Trophoblast cell (in vitro differentiated cells and primary cell): ENCODE results near the gene ASB2.
A peak's percentile ranks its signal among the peaks of the same experiment; 100 is the strongest.

Experiments
- DNase-seq, 2 donors: peaks; one replicate each; pipeline ENCODE4 v3.0.0-alpha.2; 2016
- H2AFZ ChIP-seq: 2 replicates; pipeline ENCODE4 v1.6.1; 2013; ENCODE audit warnings: low read length, moderate library complexity, mild to moderate bottlenecking; ENCODE audit not compliant: insufficient read depth, poor library complexity
- H2AK5ac ChIP-seq: 2 replicates; pipeline ENCODE4 v1.6.1; 2013; ENCODE audit warnings: mild to moderate bottlenecking, low read length
- H2BK120ac ChIP-seq: 2 replicates; pipeline ENCODE4 v1.6.1; 2013; ENCODE audit warnings: low read length, mild to moderate bottlenecking, moderate library complexity; ENCODE audit not compliant: insufficient read depth, poor library complexity
- H2BK12ac ChIP-seq: 2 replicates; pipeline ENCODE4 v1.6.1; 2013; ENCODE audit warnings: mild to moderate bottlenecking, low read length, moderate library complexity
- H2BK5ac ChIP-seq: 2 replicates; pipeline ENCODE4 v1.6.1; 2013; ENCODE audit warnings: low read length, low read depth, moderate library complexity, mild to moderate bottlenecking; ENCODE audit not compliant: poor library complexity
- H3K14ac ChIP-seq: 2 replicates; pipeline ENCODE4 v1.6.1; 2013; ENCODE audit warnings: mild to moderate bottlenecking, low read length
- H3K18ac ChIP-seq: 2 replicates; pipeline ENCODE4 v1.6.1; 2013; ENCODE audit warnings: mild to moderate bottlenecking, low read length
- H3K23ac ChIP-seq: 2 replicates; pipeline ENCODE4 v1.6.1; 2013; ENCODE audit warnings: low read length
- H3K27ac ChIP-seq: 2 replicates; pipeline ENCODE4 v1.5.1; 2013; ENCODE audit warnings: low read depth, mild to moderate bottlenecking, inconsistent platforms, low read length, moderate library complexity
- H3K27me3 ChIP-seq: 2 replicates; pipeline ENCODE4 v1.6.1; 2013; ENCODE audit warnings: inconsistent platforms, mild to moderate bottlenecking, low read length, moderate library complexity; ENCODE audit not compliant: insufficient read depth
- H3K36me3 ChIP-seq, 2 experiments: 1 replicate in 1 of 2; 2 replicates in 1 of 2; pipeline ENCODE4 v1.6.1; 2013; ENCODE audit warnings: low read length in 2 of 2, mild to moderate bottlenecking in 2 of 2, moderate library complexity in 1 of 2; ENCODE audit not compliant: insufficient read depth in 2 of 2, control insufficient read depth in 1 of 2
- H3K4ac ChIP-seq: 2 replicates; pipeline ENCODE4 v1.6.1; 2013; ENCODE audit warnings: low read depth, mild to moderate bottlenecking, low read length, moderate library complexity
- H3K4me1 ChIP-seq, 2 experiments: 1 replicate in 1 of 2; 2 replicates in 1 of 2; pipeline ENCODE4 v1.6.1; 2013; ENCODE audit warnings: low read length in 2 of 2, mild to moderate bottlenecking in 2 of 2, moderate library complexity in 1 of 2; ENCODE audit not compliant: insufficient read depth in 2 of 2, control insufficient read depth in 1 of 2
- H3K4me2 ChIP-seq: 2 replicates; pipeline ENCODE4 v1.6.1; 2013; ENCODE audit warnings: inconsistent platforms, mild to moderate bottlenecking, low read length, moderate library complexity
- H3K4me3 ChIP-seq: 2 replicates; pipeline ENCODE4 v1.5.1; 2013; ENCODE audit warnings: mild to moderate bottlenecking, low read depth, low read length, inconsistent platforms
- H3K79me1 ChIP-seq: one replicate; pipeline ENCODE4 v1.6.1; 2013; ENCODE audit warnings: low read length
- H3K79me2 ChIP-seq: 2 replicates; pipeline ENCODE4 v1.6.1; 2013; ENCODE audit warnings: low read length, mild to moderate bottlenecking; ENCODE audit not compliant: control insufficient read depth, insufficient read depth, poor library complexity
- H3K9ac ChIP-seq: 2 replicates; pipeline ENCODE4 v1.6.1; 2013; ENCODE audit warnings: mild to moderate bottlenecking, low read length
- H3K9me3 ChIP-seq: 2 replicates; pipeline ENCODE4 v1.6.1; 2013; ENCODE audit warnings: low read depth, mild to moderate bottlenecking, control low read depth, inconsistent platforms, low read length; ENCODE audit not compliant: insufficient read depth
- H4K12ac ChIP-seq: 2 replicates; pipeline ENCODE4 v1.6.1; 2013; ENCODE audit warnings: low read depth, mild to moderate bottlenecking, low read length, moderate library complexity
- H4K8ac ChIP-seq: 2 replicates; pipeline ENCODE4 v1.6.1; 2013; ENCODE audit warnings: low read depth, mild to moderate bottlenecking, low read length, moderate library complexity
- H4K91ac ChIP-seq: one replicate; pipeline ENCODE4 v1.6.1; 2013; ENCODE audit warnings: low read depth, mild to moderate bottlenecking, low read length, moderate library complexity
- WGBS: extraction: QIAGEN DNeasy Blood & Tissue Kit; methylation state at CpG from one replicate; pipeline ENCODE4 v1.1.7; 2013; ENCODE audit warnings: missing lambda C conversion rate; ENCODE audit not compliant: insufficient read length, insufficient coverage; ENCODE audit errors: extremely low coverage; 5-methylcytosine and 5-hydroxymethylcytosine counted together

Gene ASB2

GRCh38 chr14:93967637-93968250 is 8.6 kb downstream of the ASB2 start:
- Histone ChIP-seq H3K4me1 (peaks cover 0 to 3% of the 10 kb centered on the region in 2 experiments), H3K23ac (no peak overlapping the region), H2AK5ac (no peak overlapping the region), H3K4me2 (no peak overlapping the region), H3K36me3 (no peaks in the 10 kb centered on the region), H3K4me3 (no peak overlapping the region), H3K18ac (no peak overlapping the region), H4K12ac (no peak overlapping the region), H3K27me3 (no peaks in the 10 kb centered on the region), H4K91ac (no peak overlapping the region), H4K8ac (no peak overlapping the region), H3K9ac (no peak overlapping the region), H3K79me2 (no peaks in the 10 kb centered on the region), H2BK12ac (no peak overlapping the region), H2BK5ac (no peak overlapping the region), H2AFZ (no peak overlapping the region), H3K14ac (no peak overlapping the region), H3K4ac (no peak overlapping the region), H3K27ac (no peak overlapping the region), H2BK120ac (no peak overlapping the region), H3K79me1 (no peaks in the 10 kb centered on the region), H3K9me3 (no peaks in the 10 kb centered on the region)
- no peak for DNase-seq
- WGBS = no CpG with 5 or more reads among the region's 10 CpGs

GRCh38 chr14:93965946-93966474 is 10.4 kb downstream of the ASB2 start:
- no peak overlapping the region for H2BK120ac ChIP-seq

GRCh38 chr14:93965287-93965821 is 11.0 kb downstream of the ASB2 start:
- Histone ChIP-seq H3K9ac (no peak overlapping the region), H4K12ac (no peak overlapping the region), H3K4ac (no peak overlapping the region), H4K8ac (no peak overlapping the region), H3K4me1 (peaks cover 0 to 4% of the 10 kb centered on the region in 2 experiments), H3K18ac (no peak overlapping the region), H3K14ac (no peak overlapping the region), H3K27me3 (no peaks in the 10 kb centered on the region), H3K79me1 (no peaks in the 10 kb centered on the region), H3K4me3 (no peak overlapping the region), H3K4me2 (no peak overlapping the region), H3K9me3 (no peaks in the 10 kb centered on the region), H3K79me2 (no peaks in the 10 kb centered on the region), H2BK5ac (no peak overlapping the region), H2BK120ac (no peak overlapping the region), H3K27ac (no peak overlapping the region), H3K36me3 (no peaks in the 10 kb centered on the region), H4K91ac (no peak overlapping the region), H2BK12ac (no peak overlapping the region), H2AFZ (no peak overlapping the region), H3K23ac (no peak overlapping the region), H2AK5ac (no peak overlapping the region)
- DNase-seq = peak; percentile 79 to 88
- no CpG with 5 or more reads among the region's 3 CpGs for WGBS

More at GRCh38 chr14:93965946-93966474, 10.4 kb downstream of the ASB2 start:
- H3K4me1 ChIP-seq = peaks cover 0 to 3% of the 10 kb centered on the region in 2 experiments
- no peak overlapping the region for H4K8ac ChIP-seq
- H3K4me2 ChIP-seq = no peak overlapping the region
- no peaks in the 10 kb centered on the region for H3K27me3 ChIP-seq
- no peak overlapping the region for H2BK12ac ChIP-seq
- no peak overlapping the region for H3K23ac ChIP-seq
- H2AFZ ChIP-seq = no peak overlapping the region
- no peak overlapping the region for H2AK5ac ChIP-seq
- no peak overlapping the region for H3K14ac ChIP-seq
- no peak overlapping the region for H3K9ac ChIP-seq
- H2BK5ac ChIP-seq = no peak overlapping the region
- H3K27ac ChIP-seq = no peak overlapping the region
- no peak for DNase-seq
- no peaks in the 10 kb centered on the region for H3K36me3 ChIP-seq
- H4K12ac ChIP-seq = no peak overlapping the region
- H3K4me3 ChIP-seq = no peak overlapping the region
- no peak overlapping the region for H4K91ac ChIP-seq
- H3K18ac ChIP-seq = no peak overlapping the region
- WGBS = no CpG with 5 or more reads among the region's 3 CpGs
- H3K79me1 ChIP-seq = no peaks in the 10 kb centered on the region
- H3K9me3 ChIP-seq = no peaks in the 10 kb centered on the region
- H3K4ac ChIP-seq = no peak overlapping the region
- H3K79me2 ChIP-seq = no peaks in the 10 kb centered on the region

- Histone ChIP-seq H3K79me1 (peaks cover under 1% of the 10 kb centered on the region), H3K4me3 (no peak overlapping the region), H4K12ac (no peak overlapping the region), H3K4me2 (no peak overlapping the region), H2AK5ac (no peak overlapping the region), H3K18ac (no peak overlapping the region), H3K79me2 (no peaks in the 10 kb centered on the region), H3K14ac (no peak overlapping the region), H2BK5ac (no peak overlapping the region), H2BK120ac (no peak overlapping the region), H3K9ac (no peak overlapping the region), H3K36me3 (no peaks in the 10 kb centered on the region), H4K8ac (no peak overlapping the region), H3K27me3 (no peaks in the 10 kb centered on the region), H2BK12ac (no peak overlapping the region), H4K91ac (no peak overlapping the region), H3K4ac (no peak overlapping the region), H2AFZ (no peak overlapping the region), H3K23ac (no peak overlapping the region), H3K27ac (no peak overlapping the region), H3K9me3 (no peaks in the 10 kb centered on the region), H3K4me1 (peaks cover 3 to 9% of the 10 kb centered on the region in 2 experiments)
- 100% methylated on average over 2 of the region's 3 CpGs for WGBS
- no peak for DNase-seq
Observed at GRCh38 chr14:93964820-93965286, 11.5 kb downstream of the ASB2 start.
